Pancreas (tissue), 10 donors: ENCODE data around the gene ROBO1. TPM values are rescaled to one million over a fixed set of nuclear protein-coding genes. Genes with fewer than 3 reads are reported as not detected.

ENCODE experiments used
- ATAC-seq, 4 donors: fragments of 200-7000 bp; cut with Tn5 transposase; one replicate each; pipeline versions ENCODE4 v1.8.0 to v1.9.1; 2020; ENCODE audit warnings: mild to moderate bottlenecking in 4 of 4, moderate library complexity in 4 of 4
- DNase-seq, 6 donors: peaks; one replicate each; pipeline ENCODE4 v3.0.0-alpha.2; 2020
- FAIRE-seq: peaks from 2 replicates; lab custom pipeline; 2012; peaks lifted over from hg19 to GRCh38; lab: Jason Lieb, UNC
- H3K27ac ChIP-seq, 4 donors: fragments of 200-600 bp; sonication (generic); 1 replicate in 3 of 4; 2 replicates in 1 of 4; pipeline versions ENCODE4 v1.5.0 to v1.8.0; 2020
- H3K27me3 ChIP-seq, 4 donors: fragments of 200-600 bp; one replicate each; pipeline ENCODE4 v1.8.0; 2021
- H3K36me3 ChIP-seq, 3 donors: fragments of 200-600 bp; sonication (generic) in 1 of 3; one replicate each; pipeline versions ENCODE4 v1.5.0 to v1.8.0; 2020 to 2021
- H3K4me1 ChIP-seq, 3 donors: fragments of 200-600 bp; one replicate each; pipeline ENCODE4 v1.8.0; 2021
- H3K4me3 ChIP-seq, 4 donors: fragments of 200-600 bp; sonication (generic) in 2 of 4; one replicate each; pipeline versions ENCODE4 v1.5.0 to v1.8.0; 2020 to 2021
- H3K9me3 ChIP-seq, 4 donors: fragments of 200-600 bp; one replicate each; pipeline ENCODE4 v1.8.0; 2021
- WGBS, 2 donors: extraction: QIAGEN DNeasy Blood & Tissue Kit; methylation state at CpG; one replicate each; pipeline ENCODE4 v1.1.7; 2013; 5-methylcytosine and 5-hydroxymethylcytosine counted together
- intact Hi-C, 3 donors: fragments of 100-400 bp; cut with DNase I; formaldehyde crosslinking; loops; one replicate each; pipeline versions ENCODE4 v1.11.1 to v1.14.2; 2022
- polyA plus RNA-seq, 2 donors: library from polyadenylated mRNA; stranded (reverse); fragments of 200-250 nt; gene quantifications; one replicate each; pipeline ENCODE4 v1.2.3, GENCODE V29; 2013
- total RNA-seq, 6 donors: library from RNA; stranded (reverse); fragmentation: NEBNext Ultra II Directional in 4 of 6; extraction: Animal tissue kit (Norgen Biotek cat#: 25700) in 4 of 6; gene quantifications; one replicate each; pipeline versions ENCODE4 v1.2.1 to v1.2.4, GENCODE V29; 2021 to 2023
- TF ChIP-seq, protein P1 (sequence below), 4 donors: fragments of 200-600 bp; sonication (generic) in 3 of 4; IDR thresholded peaks; one replicate each; pipeline versions ENCODE4 v1.5.0 to v1.8.0; 2021; ENCODE audit warnings: antibody characterized with exemption in 4 of 4
- donor health status: healthy with polysubstance abuse.
- donor health status: DM: no; HTN: no; CAD: no; lungs with moderate emphysema.
- donor health status: DM: no; HTN: no; CAD: no.
- donor health status: control.
- donor health status: control.
- donor health status: Bipolar disorder and iron deficiency.
- donor health status: DM: yes; HTN: yes; CAD: no.
- donor health status: DM: no; HTN: no; CAD: no.
- donor health status: DM: no; HTN: no; CAD: no.
- donor health status: DM: yes; HTN: yes; CAD: no.

ROBO1 gene
- total and polyA plus RNA-seq, 8 donors: 0.51 to 8.5 (median 2.8) TPM

DNA sequence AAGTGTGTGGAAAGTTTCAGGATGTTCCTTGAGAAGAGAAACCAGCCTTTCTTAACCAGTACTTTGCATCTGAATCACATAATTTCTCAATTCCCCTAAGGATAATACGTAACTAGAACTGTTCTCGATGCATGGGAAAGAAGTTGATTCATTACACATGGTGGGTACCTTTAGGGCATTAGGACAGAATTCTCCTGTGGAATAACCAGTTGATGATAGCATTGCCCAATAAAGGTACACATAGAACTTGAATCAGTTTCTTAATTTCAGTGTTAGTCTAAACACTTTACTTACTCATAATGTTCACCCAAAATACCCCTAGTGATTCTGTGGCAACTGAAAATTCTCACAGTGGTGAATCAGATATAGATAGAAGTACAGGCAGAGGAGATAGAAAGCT lies 1030.9 kb downstream of the ROBO1 start:
- TF ChIP-seq, protein P1, sequence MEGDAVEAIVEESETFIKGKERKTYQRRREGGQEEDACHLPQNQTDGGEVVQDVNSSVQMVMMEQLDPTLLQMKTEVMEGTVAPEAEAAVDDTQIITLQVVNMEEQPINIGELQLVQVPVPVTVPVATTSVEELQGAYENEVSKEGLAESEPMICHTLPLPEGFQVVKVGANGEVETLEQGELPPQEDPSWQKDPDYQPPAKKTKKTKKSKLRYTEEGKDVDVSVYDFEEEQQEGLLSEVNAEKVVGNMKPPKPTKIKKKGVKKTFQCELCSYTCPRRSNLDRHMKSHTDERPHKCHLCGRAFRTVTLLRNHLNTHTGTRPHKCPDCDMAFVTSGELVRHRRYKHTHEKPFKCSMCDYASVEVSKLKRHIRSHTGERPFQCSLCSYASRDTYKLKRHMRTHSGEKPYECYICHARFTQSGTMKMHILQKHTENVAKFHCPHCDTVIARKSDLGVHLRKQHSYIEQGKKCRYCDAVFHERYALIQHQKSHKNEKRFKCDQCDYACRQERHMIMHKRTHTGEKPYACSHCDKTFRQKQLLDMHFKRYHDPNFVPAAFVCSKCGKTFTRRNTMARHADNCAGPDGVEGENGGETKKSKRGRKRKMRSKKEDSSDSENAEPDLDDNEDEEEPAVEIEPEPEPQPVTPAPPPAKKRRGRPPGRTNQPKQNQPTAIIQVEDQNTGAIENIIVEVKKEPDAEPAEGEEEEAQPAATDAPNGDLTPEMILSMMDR (IDR thresholded peaks at IDR 0.05): no peak
- no peaks in the 10 kb centered on the region for H3K4me1 ChIP-seq
- no peak overlapping the region for H3K27ac ChIP-seq
- H3K27me3 ChIP-seq: no peaks in the 10 kb centered on the region
- FAIRE-seq: no peak
- intact Hi-C loops: no loop called here
- 67 to 83% methylated on average over 2 of the region's 2 CpGs for WGBS, 2 donors
- ATAC-seq: no peak
- H3K9me3 ChIP-seq: no peaks in the 10 kb centered on the region
- no peak overlapping the region for H3K4me3 ChIP-seq
- DNase-seq: no peak
- H3K36me3 ChIP-seq: no peaks in the 10 kb centered on the region

DNA sequence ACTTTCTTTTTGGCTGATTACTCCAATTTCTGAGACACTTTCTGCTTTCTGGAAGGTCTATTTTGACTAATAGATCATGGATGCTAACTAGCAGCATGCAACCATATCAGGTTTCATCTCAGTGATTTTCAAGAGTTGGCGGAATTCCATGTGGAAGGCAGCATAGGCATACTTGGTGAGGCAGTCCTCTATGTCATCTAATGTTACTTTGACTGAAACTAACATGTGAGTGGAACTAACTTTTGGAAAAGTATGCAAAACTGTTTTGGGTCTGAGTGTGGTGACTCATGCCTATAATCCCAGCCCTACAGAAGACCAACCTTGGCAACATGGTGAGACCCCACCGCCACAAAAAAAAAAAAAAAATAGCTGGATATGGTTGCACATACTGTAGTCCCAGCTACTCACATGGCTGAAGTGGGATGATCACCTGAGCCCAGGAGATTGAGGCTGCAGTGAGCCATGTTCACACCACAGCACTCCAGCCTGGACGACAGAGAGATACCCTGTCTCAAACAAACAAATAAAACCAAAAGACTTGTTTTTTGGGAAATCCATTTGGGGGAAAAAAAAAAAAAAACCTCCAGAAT lies 1033.7 kb downstream of the ROBO1 start:
- intact Hi-C loops: no loop called here
- FAIRE-seq (no peak), DNase-seq (no peak), ATAC-seq (no peak)
- no peaks in the 10 kb centered on the region for H3K9me3 ChIP-seq
- WGBS, 2 donors: 62 to 82% methylated on average over 3 of the region's 3 CpGs
- H3K4me3 ChIP-seq: no peak overlapping the region
- H3K27ac ChIP-seq: no peak overlapping the region
- H3K27me3 ChIP-seq: no peaks in the 10 kb centered on the region
- no peaks in the 10 kb centered on the region for H3K4me1 ChIP-seq
- TF ChIP-seq, protein P1 (IDR thresholded peaks at IDR 0.05): no peak
- H3K36me3 ChIP-seq: no peaks in the 10 kb centered on the region

DNA sequence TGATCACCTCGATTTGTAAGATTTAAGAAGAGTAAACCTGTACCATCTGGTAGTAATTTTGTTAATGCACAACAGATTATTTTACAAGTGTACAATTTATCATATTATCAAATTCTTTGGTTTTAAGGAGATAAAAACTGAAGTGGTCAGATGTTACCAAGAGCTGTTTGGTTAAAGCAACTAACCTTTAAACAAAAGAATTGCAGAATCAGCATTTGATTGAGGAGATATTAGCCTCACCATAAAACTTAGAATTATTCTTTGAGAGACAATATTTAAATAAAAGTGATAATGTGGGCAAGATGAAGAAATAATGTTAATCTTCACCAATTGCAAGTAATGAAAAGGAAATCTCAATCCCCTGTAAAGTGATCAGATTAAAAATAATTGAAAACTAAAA lies 1034.9 kb downstream of the ROBO1 start:
- 47 to 60% methylated on average over 1 of the region's 1 CpG for WGBS, 2 donors
- no peak for ATAC-seq
- TF ChIP-seq, protein P1 (IDR thresholded peaks at IDR 0.05): no peak
- no peaks in the 10 kb centered on the region for H3K36me3 ChIP-seq
- H3K9me3 ChIP-seq: no peaks in the 10 kb centered on the region
- intact Hi-C loops: no loop called here
- peaks cover 0 to 8% (median 0%) of the 10 kb centered on the region in 3 donors for H3K4me1 ChIP-seq
- H3K27me3 ChIP-seq: no peaks in the 10 kb centered on the region
- no peak overlapping the region for H3K27ac ChIP-seq
- FAIRE-seq: no peak
- no peak overlapping the region for H3K4me3 ChIP-seq
- no peak for DNase-seq

DNA sequence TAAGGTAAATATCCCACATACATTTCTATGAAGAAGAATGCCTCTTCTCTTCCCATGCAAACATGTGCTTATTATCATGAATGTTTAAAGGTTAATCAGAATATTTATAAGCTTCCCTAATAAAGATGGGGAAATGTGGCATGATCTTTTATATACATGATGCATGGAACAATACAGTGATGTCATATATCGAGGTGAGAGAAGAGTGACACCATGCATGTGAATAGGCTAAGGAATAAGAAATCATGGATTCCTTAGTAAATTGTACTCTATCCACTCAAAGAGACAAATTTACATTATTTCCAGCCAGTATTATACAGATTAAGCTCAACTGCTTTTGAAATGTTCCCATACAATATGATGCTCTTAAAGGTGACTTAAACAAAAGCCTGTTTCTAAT lies 1035.3 kb downstream of the ROBO1 start:
- no peaks in the 10 kb centered on the region for H3K9me3 ChIP-seq
- intact Hi-C loops: no loop called here
- ATAC-seq: no peak
- no peak overlapping the region for H3K27ac ChIP-seq
- no peaks in the 10 kb centered on the region for H3K27me3 ChIP-seq
- FAIRE-seq: no peak
- H3K4me3 ChIP-seq: no peak overlapping the region
- H3K36me3 ChIP-seq: no peaks in the 10 kb centered on the region
- TF ChIP-seq, protein P1 (IDR thresholded peaks at IDR 0.05): no peak
- 78 to 81% methylated on average over 1 of the region's 1 CpG for WGBS, 2 donors
- no peak for DNase-seq
- H3K4me1 ChIP-seq: peaks cover 0 to 8% (median 0%) of the 10 kb centered on the region in 3 donors

DNA sequence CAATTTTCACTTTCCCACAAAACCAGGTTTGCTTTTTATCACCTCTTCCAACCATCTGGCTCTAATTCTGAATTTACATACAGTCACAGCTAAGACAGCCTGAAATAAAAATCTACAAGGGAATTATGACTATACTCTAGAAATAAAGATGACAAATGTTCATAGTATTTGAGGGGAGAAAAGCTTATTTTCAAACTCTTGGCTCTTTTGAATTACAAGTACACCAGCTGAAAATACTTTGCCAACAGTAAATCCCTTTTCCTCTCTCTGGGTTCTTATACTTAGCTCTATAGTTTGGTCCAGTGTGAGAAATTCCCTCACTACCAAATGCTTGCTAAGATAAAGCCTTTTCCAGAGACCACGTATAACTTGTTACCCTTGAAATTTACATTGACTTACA lies 1037.9 kb downstream of the ROBO1 start:
- intact Hi-C loops: no loop called here
- Histone ChIP-seq H3K4me1 (peaks cover 0 to 8% (median 0%) of the 10 kb centered on the region in 3 donors), H3K36me3 (no peaks in the 10 kb centered on the region), H3K27ac (no peak overlapping the region), H3K4me3 (no peak overlapping the region), H3K27me3 (no peaks in the 10 kb centered on the region), H3K9me3 (no peaks in the 10 kb centered on the region)
- no peak for ATAC-seq
- 64% methylated on average over 1 of the region's 1 CpG; no CpG with 5 or more reads in 1 of the 2 donors for WGBS, 2 donors
- no peak for FAIRE-seq
- no peak for DNase-seq
- TF ChIP-seq, protein P1 (IDR thresholded peaks at IDR 0.05): no peak
